Activated naive CD8-positive, alpha-beta T cell (primary cell): ENCODE results near the gene KERA.
"Not testable (repeated sequence)": the region's sequence is repeated elsewhere in the genome, so short reads cannot be mapped to it uniquely, and the experiment has no call there.

Experiments
- H3K27ac Mint-ChIP-seq: one replicate; pipeline ENCODE4 v1.8.0; 2021; ENCODE audit warnings: mixed read lengths
- H3K27me3 Mint-ChIP-seq: one replicate; pipeline ENCODE4 v1.8.0; 2021; ENCODE audit warnings: mixed read lengths
- H3K36me3 Mint-ChIP-seq: one replicate; pipeline ENCODE4 v1.8.0; 2021; ENCODE audit warnings: mixed read lengths
- H3K4me1 Mint-ChIP-seq: one replicate; pipeline ENCODE4 v1.8.0; 2021; ENCODE audit warnings: low read depth, mixed read lengths
- H3K4me3 Mint-ChIP-seq: one replicate; pipeline ENCODE4 v1.8.0; 2021; ENCODE audit warnings: mild to moderate bottlenecking, mixed read lengths
- H3K9me3 Mint-ChIP-seq: one replicate; pipeline ENCODE4 v1.8.0; 2021; ENCODE audit warnings: low read depth, mixed read lengths

KERA gene

GRCh38 chr12:91089953-91090352, 32.1 kb upstream of the KERA start:
- not testable (repeated sequence) for H3K4me3 Mint-ChIP-seq, H3K27ac Mint-ChIP-seq, H3K4me1 Mint-ChIP-seq, H3K36me3 Mint-ChIP-seq
- H3K9me3 Mint-ChIP-seq: peaks cover 20% of the 10 kb centered on the region
- peaks cover 11% of the 10 kb centered on the region for H3K27me3 Mint-ChIP-seq

GRCh38 chr12:91080041-91080440, 22.2 kb upstream of the KERA start:
- no peak overlapping the region for H3K4me3 Mint-ChIP-seq
- no peaks in the 10 kb centered on the region for H3K27me3 Mint-ChIP-seq
- no peaks in the 10 kb centered on the region for H3K9me3 Mint-ChIP-seq
- no peaks in the 10 kb centered on the region for H3K4me1 Mint-ChIP-seq
- H3K36me3 Mint-ChIP-seq: no peaks in the 10 kb centered on the region
- H3K27ac Mint-ChIP-seq: no peak overlapping the region

DNA sequence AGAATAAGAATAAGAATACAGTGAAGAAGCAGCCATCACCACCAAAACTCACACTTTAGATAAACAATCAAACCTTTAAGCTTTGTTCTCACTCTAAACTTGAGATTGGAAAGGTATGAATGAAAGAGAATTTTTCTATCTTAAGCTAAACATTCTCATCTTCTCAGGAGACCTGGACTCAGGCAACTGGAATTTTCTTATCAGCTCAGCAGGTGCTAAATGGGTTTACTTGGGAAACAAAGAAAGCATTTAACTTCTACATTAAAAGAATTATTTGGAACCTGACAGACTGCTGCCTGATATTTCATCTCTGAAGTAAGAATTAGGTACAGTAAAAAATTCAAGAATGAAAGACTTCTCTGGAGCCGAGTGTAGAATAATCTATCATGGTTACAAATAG, 20.7 kb upstream of the KERA start:
- Mint-ChIP-seq H3K27ac (no peak overlapping the region), H3K4me3 (no peak overlapping the region), H3K4me1 (no peaks in the 10 kb centered on the region), H3K27me3 (no peaks in the 10 kb centered on the region), H3K9me3 (no peaks in the 10 kb centered on the region), H3K36me3 (no peaks in the 10 kb centered on the region)

DNA sequence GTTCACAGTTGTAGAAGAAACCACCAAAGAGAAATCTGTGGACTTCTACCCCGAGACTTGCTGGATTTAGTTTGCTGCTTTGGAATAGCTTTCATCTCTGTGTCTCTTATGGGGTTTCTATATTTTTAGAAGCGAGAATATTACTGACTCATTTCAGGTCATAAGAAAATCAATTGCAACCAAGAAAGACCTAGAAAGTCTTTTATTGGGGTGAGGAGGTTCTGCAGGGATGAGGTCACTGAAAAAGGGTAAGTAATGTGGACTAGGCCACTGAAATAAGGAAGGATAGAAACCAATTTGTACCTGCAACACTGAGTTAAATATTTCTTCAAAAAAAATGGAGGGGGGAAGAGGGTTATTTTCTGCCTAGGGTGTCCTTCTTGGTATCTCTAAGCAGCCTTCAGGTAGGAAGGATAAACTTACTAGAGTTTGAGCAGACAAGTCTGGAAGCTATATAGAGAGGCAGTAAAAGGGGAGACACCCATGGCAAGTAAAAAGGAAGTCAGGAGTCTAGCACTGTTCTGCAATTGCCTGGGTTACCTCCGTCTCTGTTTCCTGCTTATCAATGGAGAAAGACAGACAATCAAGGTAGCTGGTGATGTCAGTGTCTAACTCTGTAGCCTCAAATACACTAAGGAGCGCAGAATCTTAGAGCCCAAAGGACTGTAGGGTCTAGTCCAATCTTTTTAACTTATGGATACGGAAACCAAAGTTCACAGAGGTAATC, 19.6 kb upstream of the KERA start:
- Mint-ChIP-seq H3K27ac (no peak overlapping the region), H3K36me3 (no peaks in the 10 kb centered on the region), H3K4me3 (no peak overlapping the region), H3K27me3 (no peaks in the 10 kb centered on the region), H3K9me3 (no peaks in the 10 kb centered on the region), H3K4me1 (no peaks in the 10 kb centered on the region)

- Mint-ChIP-seq H3K36me3 (no peaks in the 10 kb centered on the region), H3K9me3 (no peaks in the 10 kb centered on the region), H3K4me1 (no peaks in the 10 kb centered on the region), H3K27ac (no peak overlapping the region), H3K27me3 (no peaks in the 10 kb centered on the region), H3K4me3 (no peak overlapping the region)
Observed at GRCh38 chr12:91074851-91075250, 17.0 kb upstream of the KERA start.

GRCh38 chr12:91074154-91074709, 16.4 kb upstream of the KERA start:
- Mint-ChIP-seq H3K9me3 (no peaks in the 10 kb centered on the region), H3K27me3 (no peaks in the 10 kb centered on the region), H3K4me3 (no peak overlapping the region), H3K4me1 (no peaks in the 10 kb centered on the region), H3K27ac (no peak overlapping the region), H3K36me3 (no peaks in the 10 kb centered on the region)

DNA sequence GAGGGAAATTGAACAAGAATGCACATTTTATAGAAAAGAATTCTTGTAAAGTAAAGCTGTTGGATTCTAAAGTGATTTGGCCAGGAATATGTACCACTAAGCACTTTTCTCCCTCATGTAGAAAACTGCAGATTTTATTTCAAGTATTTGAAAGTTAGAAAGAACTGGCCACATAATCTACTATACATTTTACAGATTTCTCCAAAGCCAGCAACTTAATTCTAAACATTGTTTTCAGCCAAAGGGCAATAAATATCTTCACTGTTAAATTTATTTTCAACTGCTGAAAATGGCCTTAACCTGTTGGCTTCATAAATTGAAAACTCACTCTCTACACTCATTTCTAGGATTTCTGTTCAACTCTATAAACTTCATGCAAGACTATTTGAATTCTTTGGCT, 15.6 kb upstream of the KERA start:
- Mint-ChIP-seq H3K27me3 (peaks cover under 1% of the 10 kb centered on the region), H3K36me3 (no peaks in the 10 kb centered on the region), H3K9me3 (no peaks in the 10 kb centered on the region), H3K4me1 (no peaks in the 10 kb centered on the region), H3K4me3 (no peak overlapping the region), H3K27ac (no peak overlapping the region)

- no peak overlapping the region for H3K4me3 Mint-ChIP-seq
- peaks cover 4% of the 10 kb centered on the region for H3K27me3 Mint-ChIP-seq
- no peaks in the 10 kb centered on the region for H3K9me3 Mint-ChIP-seq
- H3K36me3 Mint-ChIP-seq: no peaks in the 10 kb centered on the region
- no peak overlapping the region for H3K27ac Mint-ChIP-seq
- no peaks in the 10 kb centered on the region for H3K4me1 Mint-ChIP-seq
Observed at GRCh38 chr12:91072931-91073330, 15.1 kb upstream of the KERA start.

GRCh38 chr12:91070936-91071335, 13.1 kb upstream of the KERA start:
- no peak overlapping the region for H3K27ac Mint-ChIP-seq
- peaks cover 4% of the 10 kb centered on the region for H3K27me3 Mint-ChIP-seq
- H3K4me1 Mint-ChIP-seq: no peaks in the 10 kb centered on the region

DNA sequence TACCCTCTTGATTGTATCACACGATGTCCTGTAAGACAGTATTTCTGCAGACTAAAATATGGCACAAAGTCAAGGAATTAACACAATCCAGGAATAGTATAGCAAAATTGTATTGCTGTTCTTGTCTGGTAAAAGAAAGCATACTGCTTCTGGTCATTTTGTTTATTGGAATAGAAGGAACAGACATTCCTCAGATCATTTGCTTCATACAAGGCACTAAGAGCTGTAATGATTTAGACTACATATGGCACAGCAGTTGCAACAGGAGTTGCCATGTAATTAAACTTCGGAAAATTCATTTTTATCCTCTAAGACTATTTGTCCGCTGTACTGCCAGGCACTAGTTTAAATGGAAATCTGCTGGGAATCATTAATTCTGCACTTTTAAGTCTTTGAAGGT, 7.6 kb upstream of the KERA start:
- H3K4me1 Mint-ChIP-seq: no peaks in the 10 kb centered on the region
- H3K9me3 Mint-ChIP-seq: no peaks in the 10 kb centered on the region
- H3K4me3 Mint-ChIP-seq: no peak overlapping the region

More at GRCh38 chr12:91070936-91071335, 13.1 kb upstream of the KERA start:
- Mint-ChIP-seq H3K36me3 (no peaks in the 10 kb centered on the region), H3K4me3 (no peak overlapping the region), H3K9me3 (no peaks in the 10 kb centered on the region)

GRCh38 chr12:91064640-91065039, 6.8 kb upstream of the KERA start:
- no peaks in the 10 kb centered on the region for H3K4me1 Mint-ChIP-seq
- H3K27me3 Mint-ChIP-seq: peaks cover 7% of the 10 kb centered on the region
- H3K27ac Mint-ChIP-seq: no peak overlapping the region
- no peak overlapping the region for H3K4me3 Mint-ChIP-seq
- no peaks in the 10 kb centered on the region for H3K36me3 Mint-ChIP-seq
- H3K9me3 Mint-ChIP-seq: no peaks in the 10 kb centered on the region

More for the DNA sequence above, 7.6 kb upstream of the KERA start:
- Mint-ChIP-seq H3K27me3 (peaks cover 7% of the 10 kb centered on the region), H3K27ac (no peak overlapping the region), H3K36me3 (no peaks in the 10 kb centered on the region)

DNA sequence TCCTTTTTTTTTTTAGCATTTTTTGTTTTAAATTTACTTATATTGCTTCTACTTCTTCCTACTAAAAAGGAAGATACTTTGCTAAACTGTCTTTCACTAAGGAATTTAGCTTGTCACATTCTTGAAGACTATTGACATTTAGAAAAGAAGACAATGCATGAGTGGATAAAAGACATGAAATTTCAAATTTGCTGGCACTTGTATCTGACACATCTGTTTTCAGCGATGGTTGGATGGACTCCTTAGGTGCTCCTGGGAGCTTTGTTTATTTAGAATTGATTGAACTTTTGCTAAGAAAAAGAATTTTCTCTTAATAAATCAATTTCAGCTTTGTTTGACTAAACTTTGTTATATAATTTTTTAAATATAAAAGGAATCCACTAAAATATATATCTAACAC, 3.3 kb upstream of the KERA start:
- H3K9me3 Mint-ChIP-seq: no peaks in the 10 kb centered on the region
- H3K4me1 Mint-ChIP-seq: no peaks in the 10 kb centered on the region

DNA sequence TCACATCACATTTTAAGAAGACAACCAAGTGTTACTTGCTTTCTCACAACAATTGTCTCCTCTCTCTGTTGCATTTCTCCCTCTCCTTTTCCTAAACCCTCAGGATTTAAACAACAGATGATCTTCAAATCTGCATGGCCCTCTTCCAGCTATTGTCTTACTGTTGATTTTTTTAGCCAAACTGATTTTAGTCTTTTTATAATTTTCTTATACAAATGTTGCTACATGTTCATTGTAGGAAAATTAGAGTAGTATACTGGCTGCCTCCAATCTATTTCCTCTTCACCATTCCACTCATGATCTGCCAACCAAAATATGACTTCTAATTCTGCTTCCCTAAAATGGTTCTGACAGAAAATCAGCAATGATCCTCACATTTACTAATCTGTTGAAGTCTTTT, 1.4 kb upstream of the KERA start:
- no peaks in the 10 kb centered on the region for H3K36me3 Mint-ChIP-seq
- H3K27me3 Mint-ChIP-seq: peaks cover 6% of the 10 kb centered on the region
- H3K4me3 Mint-ChIP-seq: no peak overlapping the region
- H3K4me1 Mint-ChIP-seq: no peaks in the 10 kb centered on the region
- H3K9me3 Mint-ChIP-seq: no peaks in the 10 kb centered on the region
- H3K27ac Mint-ChIP-seq: no peak overlapping the region

More for the DNA sequence above, 3.3 kb upstream of the KERA start:
- no peak overlapping the region for H3K4me3 Mint-ChIP-seq
- peaks cover 6% of the 10 kb centered on the region for H3K27me3 Mint-ChIP-seq
- no peaks in the 10 kb centered on the region for H3K36me3 Mint-ChIP-seq
- no peak overlapping the region for H3K27ac Mint-ChIP-seq

DNA sequence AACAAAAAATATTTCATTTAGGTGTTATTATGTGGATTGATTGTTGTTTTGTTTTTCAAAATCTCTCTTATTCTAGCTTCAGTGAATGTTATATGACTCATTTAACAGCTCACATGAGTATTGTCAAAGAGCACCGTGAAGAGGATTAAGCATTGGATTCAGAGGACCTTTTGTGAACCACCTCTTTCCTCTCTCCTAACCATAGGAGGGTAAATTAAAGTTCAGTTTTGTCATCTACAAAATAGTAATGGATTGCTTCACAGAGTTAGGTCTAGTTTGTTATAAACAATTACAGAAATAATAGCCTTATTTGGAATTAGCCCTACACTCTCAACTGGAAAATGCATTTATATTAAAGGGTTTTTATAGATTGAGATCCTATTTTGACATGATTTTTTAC, 962 bp upstream of the KERA start:
- H3K4me1 Mint-ChIP-seq: no peaks in the 10 kb centered on the region
- no peaks in the 10 kb centered on the region for H3K9me3 Mint-ChIP-seq
- H3K4me3 Mint-ChIP-seq: no peak overlapping the region
- H3K27ac Mint-ChIP-seq: no peak overlapping the region
- peaks cover 6% of the 10 kb centered on the region for H3K27me3 Mint-ChIP-seq
- no peaks in the 10 kb centered on the region for H3K36me3 Mint-ChIP-seq

GRCh38 chr12:91056488-91056887, 1.3 kb downstream of the KERA start:
- H3K36me3 Mint-ChIP-seq: no peaks in the 10 kb centered on the region
- H3K27me3 Mint-ChIP-seq: peaks cover 8% of the 10 kb centered on the region
- H3K9me3 Mint-ChIP-seq: no peaks in the 10 kb centered on the region
- H3K4me1 Mint-ChIP-seq: no peaks in the 10 kb centered on the region
- H3K4me3 Mint-ChIP-seq: no peak overlapping the region
- no peak overlapping the region for H3K27ac Mint-ChIP-seq

DNA sequence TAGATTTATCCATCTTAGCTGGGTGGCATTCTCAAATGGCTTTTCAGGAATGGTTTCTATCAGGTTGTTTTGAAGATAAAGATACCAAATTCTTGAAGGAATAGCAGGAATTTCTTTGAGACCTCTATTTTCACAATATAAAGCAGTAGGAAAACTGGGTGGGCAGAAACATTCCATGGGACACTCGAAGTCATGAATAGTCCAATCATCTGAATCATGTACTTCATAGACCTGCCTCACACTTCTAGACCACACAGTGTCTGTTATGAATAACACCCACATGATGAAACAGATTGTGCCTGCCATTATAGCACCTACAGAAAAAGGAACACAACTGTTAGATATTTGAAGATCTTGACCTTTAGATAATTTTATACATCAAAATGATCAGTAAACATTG, 1.8 kb downstream of the KERA start:
- Mint-ChIP-seq H3K4me1 (no peaks in the 10 kb centered on the region), H3K27me3 (peaks cover 9% of the 10 kb centered on the region), H3K9me3 (no peaks in the 10 kb centered on the region), H3K4me3 (no peak overlapping the region), H3K27ac (no peak overlapping the region), H3K36me3 (no peaks in the 10 kb centered on the region)
